ENCODE results near the gene CDCP2. TPM values are rescaled to one million over a fixed set of nuclear protein-coding genes. Genes with fewer than 3 reads are reported as not detected.

Gene CDCP2
- total RNA-seq, 1 donor from 2014 or later: 0.19 TPM

GRCh38 chr1:54137534-54138061 lies 15.2 kb downstream of the CDCP2 start:
- DNase-seq (ENCODE audit: low spot score): no peak

DNA sequence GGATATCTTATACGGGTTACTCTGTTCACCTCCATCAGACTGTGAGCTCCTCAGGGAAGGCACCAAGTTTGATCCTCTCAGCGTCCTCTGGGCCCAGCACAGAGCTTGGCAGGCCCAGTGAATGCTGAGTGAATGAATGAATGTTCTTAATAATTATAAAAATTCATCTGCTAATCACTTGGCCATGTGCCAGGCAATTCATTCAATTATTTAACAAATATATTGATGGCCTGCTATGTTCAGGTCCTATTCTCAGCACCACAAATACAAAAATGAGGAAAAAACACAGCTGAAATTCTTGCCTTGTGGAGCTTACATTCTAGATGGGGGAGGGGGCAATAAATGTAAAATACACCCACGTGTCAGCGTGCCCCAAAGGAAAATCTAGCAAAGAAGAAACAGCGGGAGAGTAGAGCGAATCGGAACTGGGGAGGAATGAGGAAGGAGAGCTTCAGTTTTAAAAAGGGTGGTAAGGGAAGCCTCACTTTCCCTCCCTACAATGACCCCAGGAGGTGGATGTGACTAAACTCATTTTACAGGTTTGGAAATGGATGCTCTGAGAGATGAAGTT lies 15.8 kb downstream of the CDCP2 start:
- DNase-seq (ENCODE audit: low spot score): no peak

- DNase-seq (ENCODE audit: low spot score): no peak
These were observed 16.4 kb downstream of the CDCP2 start for GRCh38 chr1:54136269-54136896.

- no peak for DNase-seq (ENCODE audit: low spot score)
These were observed 17.2 kb downstream of the CDCP2 start for GRCh38 chr1:54135436-54136120.

DNA sequence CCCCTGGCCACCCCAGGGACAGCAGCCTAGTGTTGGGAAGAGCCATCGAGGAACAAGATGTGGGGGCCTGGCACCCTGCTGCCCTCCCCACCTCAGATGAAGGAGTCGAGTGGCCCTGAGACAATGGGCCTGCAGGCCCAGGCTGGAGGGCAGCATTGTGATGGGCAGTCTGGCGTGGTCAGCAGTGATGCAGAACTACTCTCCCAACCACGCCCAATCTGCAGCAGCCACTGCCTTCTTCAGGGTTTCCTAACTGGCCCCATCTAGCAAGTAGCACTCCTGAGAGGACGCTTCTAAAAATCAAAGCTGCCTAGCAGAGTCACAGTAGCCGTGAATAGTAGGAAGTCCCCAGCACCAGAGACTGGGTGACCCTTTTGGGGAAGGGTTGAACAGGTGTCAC lies 18.5 kb downstream of the CDCP2 start:
- DNase-seq (ENCODE audit: low spot score): no peak

- DNase-seq (ENCODE audit: low spot score): no peak
These were observed 20.3 kb downstream of the CDCP2 start for GRCh38 chr1:54132495-54132894.

GRCh38 chr1:54131419-54131818 lies 21.4 kb downstream of the CDCP2 start:
- DNase-seq (ENCODE audit: low spot score): no peak

DNA sequence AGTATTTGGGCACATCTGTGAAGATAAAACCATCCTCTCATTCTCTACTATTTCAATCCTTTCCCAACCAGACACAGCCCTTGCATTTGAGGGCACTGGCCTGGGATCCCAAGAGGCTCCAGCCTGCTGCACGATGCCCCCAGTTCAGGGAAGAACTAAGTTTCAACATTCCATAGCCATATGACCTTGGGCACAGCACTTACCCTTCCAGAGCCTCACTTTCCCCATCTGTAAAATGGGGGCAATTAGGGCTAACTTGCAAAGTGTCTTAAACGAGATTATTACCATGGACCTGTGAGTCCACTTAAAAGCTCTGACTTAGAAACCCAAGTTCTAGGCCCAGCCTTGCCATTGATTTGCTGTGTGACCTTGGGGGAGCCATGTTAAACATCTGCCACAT lies 22.9 kb downstream of the CDCP2 start:
- no peak for DNase-seq (ENCODE audit: low spot score)

DNA sequence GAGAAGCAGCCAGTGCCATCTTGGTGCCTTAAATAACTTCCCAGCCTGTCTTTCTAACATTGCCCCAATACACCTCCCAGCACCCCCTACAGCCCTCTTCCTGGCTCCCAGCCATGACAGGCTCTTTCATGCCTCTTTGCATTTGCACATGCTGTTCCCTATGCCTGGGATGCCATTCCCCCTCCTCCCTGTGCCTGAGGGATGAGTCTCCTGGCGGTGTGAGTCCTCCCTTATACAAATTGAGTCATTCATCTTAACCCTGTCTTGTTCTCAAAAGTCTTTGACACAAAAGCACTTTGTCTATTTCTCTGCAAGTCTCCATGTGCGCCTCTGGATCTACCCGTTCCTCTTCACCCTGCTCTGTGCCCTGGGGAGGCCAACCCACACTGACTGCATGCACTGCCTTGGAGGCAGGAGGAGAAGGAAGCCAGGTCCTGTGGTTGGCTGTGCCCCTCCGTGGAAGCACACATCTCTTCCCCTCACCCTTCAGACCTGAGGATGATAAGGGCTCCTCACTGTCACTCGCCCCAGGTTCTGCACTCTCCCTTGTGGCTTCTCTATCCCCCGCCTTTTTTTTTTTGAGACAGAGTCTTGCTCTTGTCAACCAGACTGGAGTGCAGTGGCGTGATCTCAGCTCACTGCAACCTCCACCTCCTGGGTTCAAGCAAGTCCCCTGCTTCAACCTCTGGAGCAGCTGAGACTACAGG lies 25.1 kb downstream of the CDCP2 start:
- no peak for DNase-seq (ENCODE audit: low spot score)

DNA sequence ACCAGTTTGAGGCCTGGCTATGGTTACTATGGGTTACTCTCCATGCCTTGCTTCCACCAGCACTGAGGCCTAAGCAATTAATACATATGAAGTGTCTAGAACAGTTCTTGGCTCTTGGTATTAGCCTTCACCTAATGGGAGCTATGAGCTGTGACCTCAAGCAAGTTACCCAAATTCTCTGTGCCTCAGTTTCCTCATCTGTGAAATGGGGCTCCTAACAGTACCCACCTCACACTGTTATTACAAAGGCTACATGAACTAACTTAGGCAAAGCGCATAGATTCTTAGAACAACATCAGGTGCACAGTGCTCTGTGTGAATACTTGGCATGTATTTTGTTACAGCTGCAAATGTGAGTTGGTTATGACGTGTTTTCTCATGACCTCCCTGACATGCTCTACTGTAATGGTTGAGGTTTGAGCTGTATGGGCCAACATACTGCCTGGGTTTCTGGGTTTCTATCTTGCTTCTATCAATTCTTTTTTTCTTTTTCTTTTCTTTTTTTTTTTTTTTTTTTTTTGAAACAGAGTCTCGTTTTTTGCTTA lies 26.5 kb downstream of the CDCP2 start:
- no peak for DNase-seq (ENCODE audit: low spot score)

- no peak for DNase-seq (ENCODE audit: low spot score)
These were observed 27.3 kb downstream of the CDCP2 start for GRCh38 chr1:54125386-54126070.

GRCh38 chr1:54124906-54125305 lies 27.9 kb downstream of the CDCP2 start:
- DNase-seq (ENCODE audit: low spot score): no peak

GRCh38 chr1:54124472-54124871 lies 28.3 kb downstream of the CDCP2 start:
- DNase-seq (ENCODE audit: low spot score): no peak

GRCh38 chr1:54122992-54123391 lies 29.8 kb downstream of the CDCP2 start:
- DNase-seq (ENCODE audit: low spot score): no peak

DNA sequence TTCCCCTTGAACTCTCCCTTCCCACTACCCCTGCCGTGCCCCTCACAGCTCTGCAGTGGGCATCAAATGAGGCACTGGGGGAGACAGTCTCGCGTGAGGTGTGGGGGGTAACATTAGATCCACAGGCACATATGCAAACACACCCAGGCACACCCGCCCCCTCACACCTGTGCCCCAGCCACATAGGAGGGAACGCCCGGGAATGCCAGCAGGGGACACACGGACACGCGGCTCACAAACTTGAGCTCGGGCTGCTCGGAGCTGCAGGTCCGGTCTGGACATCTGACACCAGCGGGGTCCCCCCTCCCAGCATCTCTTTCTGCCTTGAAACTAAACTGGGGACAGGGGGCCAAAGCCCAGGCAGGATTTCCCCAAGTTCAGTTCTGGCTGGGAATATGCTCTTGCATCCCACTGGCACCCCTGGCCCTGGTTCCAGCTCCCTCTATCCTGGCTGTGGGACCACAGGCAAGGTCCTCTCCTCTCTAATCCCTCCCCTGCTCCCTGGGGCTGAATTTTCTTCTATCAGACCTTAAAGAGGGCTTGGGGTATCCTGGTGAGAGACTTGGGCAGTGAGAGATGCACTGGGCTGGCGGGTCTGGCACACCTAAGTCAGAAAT lies 30.6 kb downstream of the CDCP2 start:
- peak; percentile 67 for DNase-seq (ENCODE audit: low spot score)

- peak; percentile 92 for DNase-seq (ENCODE audit: low spot score)
These were observed 31.2 kb downstream of the CDCP2 start for GRCh38 chr1:54121482-54122134.

DNA sequence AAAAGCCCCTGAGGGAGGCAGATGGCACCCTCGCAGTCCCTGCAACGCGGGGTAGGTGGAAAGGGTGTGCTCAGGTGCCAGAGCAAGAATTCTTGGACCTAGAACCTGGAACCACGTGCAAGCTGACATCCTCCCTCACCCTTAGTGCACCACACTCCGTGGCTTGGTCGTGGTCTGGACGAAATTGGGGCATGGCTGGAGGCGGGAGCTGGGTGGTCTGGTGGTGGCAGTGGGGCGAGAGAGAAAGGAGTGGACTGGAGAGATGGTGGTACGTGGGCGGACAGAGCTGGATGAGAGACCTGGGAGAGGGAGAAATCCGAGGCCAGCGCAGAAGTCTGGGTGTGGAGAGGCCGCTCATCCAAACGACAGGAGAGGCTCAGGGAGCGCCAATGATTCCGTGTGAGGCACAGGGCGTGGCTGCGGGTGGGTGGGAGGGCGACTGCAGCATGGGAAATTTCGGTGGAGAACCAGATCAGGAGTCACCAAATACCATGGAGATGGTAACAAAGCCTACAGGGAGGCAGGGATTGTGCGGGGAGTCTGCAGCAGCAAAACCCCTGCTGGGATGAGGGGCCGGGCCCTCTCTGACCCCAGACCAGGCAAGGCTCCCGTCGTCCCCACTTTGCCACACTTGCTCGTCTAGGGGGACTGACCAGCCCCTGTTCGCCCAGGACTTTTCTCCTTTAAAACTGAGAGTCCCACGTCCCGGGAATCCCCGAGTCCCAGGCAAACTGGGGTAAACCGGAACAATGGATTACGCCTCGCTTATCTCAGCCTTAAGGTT lies 31.9 kb downstream of the CDCP2 start:
- DNase-seq (ENCODE audit: low spot score): no peak

- no peak for DNase-seq (ENCODE audit: low spot score)
These were observed 32.6 kb downstream of the CDCP2 start for GRCh38 chr1:54120018-54120697.

- no peak for DNase-seq (ENCODE audit: low spot score)
These were observed 34.1 kb downstream of the CDCP2 start for GRCh38 chr1:54118704-54119103.
